Measurements from ENCODE around the gene ANXA2. TPM values are rescaled to one million over a fixed set of nuclear protein-coding genes. Genes with fewer than 3 reads are reported as not detected.

Gene ANXA2
- total RNA-seq, 2 donors from 2014 or later, result 355 to 392 TPM

DNA sequence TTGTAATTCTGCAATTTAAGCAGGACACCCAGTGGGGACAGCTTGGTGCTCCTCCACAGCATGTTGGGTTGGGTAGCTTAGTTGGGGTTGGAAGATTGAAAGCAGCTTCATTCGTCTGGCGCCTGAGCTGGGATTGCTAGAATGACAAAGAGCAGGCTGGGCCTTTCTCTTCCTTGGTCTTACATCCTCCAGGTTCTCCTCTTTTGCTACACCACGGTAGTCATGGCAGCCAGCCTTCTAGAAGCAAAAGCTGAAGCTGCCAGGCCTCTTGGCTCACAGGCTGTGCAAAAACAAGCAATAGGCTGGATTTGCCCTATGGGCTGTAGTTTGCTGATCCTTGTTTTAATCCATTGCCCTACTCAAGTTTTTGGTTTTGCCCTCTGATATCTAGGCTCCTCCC lies 3.2 kb upstream of the ANXA2 start:
- Mint-ChIP-seq H3K27ac (no peak overlapping the region), H3K4me3 (no peak overlapping the region), H3K4me1 (peaks cover 20% of the 10 kb centered on the region), H3K27me3 (ENCODE audit: insufficient read depth) (peaks cover 22% of the 10 kb centered on the region), H3K9me3 (no peaks in the 10 kb centered on the region), H3K36me3 (ENCODE audit: low read depth) (peaks cover 3% of the 10 kb centered on the region)
- H3K9ac ChIP-seq (ENCODE audit: extremely low read depth, low read length, poor library complexity, severe bottlenecking), result no peak overlapping the region
- 26 to 33% methylated on average over 3 of the region's 3 CpGs for WGBS, 2 experiments (ENCODE audit: insufficient coverage in 1 of 2, insufficient read length in 1 of 2)
- peaks cover 6% of the 10 kb centered on the region for H3K36me3 ChIP-seq (ENCODE audit: control insufficient read depth, insufficient read depth, low read length)
- H3K4me3 ChIP-seq (ENCODE audit: low read length), result no peak overlapping the region
- DNase-seq, result peak; percentile 66
- no peaks in the 10 kb centered on the region for H3K9me3 ChIP-seq (ENCODE audit: control insufficient read depth, low read length)
- no peak for TF ChIP-seq CTCF (conservative IDR thresholded peaks at IDR 0.05)
- no peaks in the 10 kb centered on the region for H3K4me1 ChIP-seq (ENCODE audit: control insufficient read depth, insufficient read depth, low read length)
- no peak overlapping the region for H3K27ac ChIP-seq (ENCODE audit: low read depth, low read length)
- no peaks in the 10 kb centered on the region for H3K27me3 ChIP-seq (ENCODE audit: control insufficient read depth, insufficient read depth, low read length, poor library complexity, severe bottlenecking)

- no peak overlapping the region for H3K27ac Mint-ChIP-seq
- Histone ChIP-seq H3K4me3 (ENCODE audit: low read length) (no peak overlapping the region), H3K4me1 (ENCODE audit: control insufficient read depth, insufficient read depth, low read length) (peaks cover 7% of the 10 kb centered on the region), H3K36me3 (ENCODE audit: control insufficient read depth, insufficient read depth, low read length) (peaks cover 16% of the 10 kb centered on the region), H3K27ac (ENCODE audit: low read depth, low read length) (no peak overlapping the region), H3K27me3 (ENCODE audit: control insufficient read depth, insufficient read depth, low read length, poor library complexity, severe bottlenecking) (no peaks in the 10 kb centered on the region), H3K9ac (ENCODE audit: extremely low read depth, low read length, poor library complexity, severe bottlenecking) (no peak overlapping the region), H3K9me3 (ENCODE audit: control insufficient read depth, low read length) (no peaks in the 10 kb centered on the region)
- peaks cover 9% of the 10 kb centered on the region for H3K36me3 Mint-ChIP-seq (ENCODE audit: low read depth)
- peaks cover 27% of the 10 kb centered on the region for H3K27me3 Mint-ChIP-seq (ENCODE audit: insufficient read depth)
- peaks cover 24% of the 10 kb centered on the region for H3K4me1 Mint-ChIP-seq
- TF ChIP-seq CTCF (conservative IDR thresholded peaks at IDR 0.05), result no peak
- WGBS, 2 experiments (ENCODE audit: insufficient coverage in 1 of 2, insufficient read length in 1 of 2), result 89% methylated on average over 1 of the region's 1 CpG; no CpG with 5 or more reads in 1 of the 2 experiments
- no peak for DNase-seq
- no peak overlapping the region for H3K4me3 Mint-ChIP-seq
- H3K9me3 Mint-ChIP-seq, result no peaks in the 10 kb centered on the region
These were observed 2.1 kb upstream of the ANXA2 start for GRCh38 chr15:60399931-60400330.

GRCh38 chr15:60399246-60399915 lies 1.6 kb upstream of the ANXA2 start:
- H3K27ac ChIP-seq (ENCODE audit: low read depth, low read length), result no peak overlapping the region
- H3K4me3 Mint-ChIP-seq, result peak overlapping the region; percentile 86

More at GRCh38 chr15:60399246-60399915, 1.6 kb upstream of the ANXA2 start:
- H3K4me3 ChIP-seq (ENCODE audit: low read length), result peak overlapping the region; percentile 98
- no peaks in the 10 kb centered on the region for H3K27me3 ChIP-seq (ENCODE audit: control insufficient read depth, insufficient read depth, low read length, poor library complexity, severe bottlenecking)
- H3K27me3 Mint-ChIP-seq (ENCODE audit: insufficient read depth), result peaks cover 27% of the 10 kb centered on the region
- no peak overlapping the region for H3K9ac ChIP-seq (ENCODE audit: extremely low read depth, low read length, poor library complexity, severe bottlenecking)
- TF ChIP-seq CTCF (conservative IDR thresholded peaks at IDR 0.05), result no peak
- WGBS, 2 experiments (ENCODE audit: insufficient coverage in 1 of 2, insufficient read length in 1 of 2), result 59 to 62% methylated on average over 17 to 21 of the region's 21 CpGs
- peaks cover 14% of the 10 kb centered on the region for H3K36me3 Mint-ChIP-seq (ENCODE audit: low read depth)
- DNase-seq, result peak; percentile 72
- peaks cover 12% of the 10 kb centered on the region for H3K4me1 ChIP-seq (ENCODE audit: control insufficient read depth, insufficient read depth, low read length)
- H3K9me3 Mint-ChIP-seq, result no peaks in the 10 kb centered on the region
- peaks cover 30% of the 10 kb centered on the region for H3K4me1 Mint-ChIP-seq
- no peaks in the 10 kb centered on the region for H3K9me3 ChIP-seq (ENCODE audit: control insufficient read depth, low read length)
- no peak overlapping the region for H3K27ac Mint-ChIP-seq
- peaks cover 22% of the 10 kb centered on the region for H3K36me3 ChIP-seq (ENCODE audit: control insufficient read depth, insufficient read depth, low read length)

All from endodermal cell (in vitro differentiated cells).